ENCODE data around the gene PHF14.

Gene PHF14

GRCh38 chr7:11120068-11120664, 146.5 kb downstream of the PHF14 start:
- no peak for DNase-seq

GRCh38 chr7:11120675-11121220, 147.1 kb downstream of the PHF14 start:
- DNase-seq: no peak

DNA sequence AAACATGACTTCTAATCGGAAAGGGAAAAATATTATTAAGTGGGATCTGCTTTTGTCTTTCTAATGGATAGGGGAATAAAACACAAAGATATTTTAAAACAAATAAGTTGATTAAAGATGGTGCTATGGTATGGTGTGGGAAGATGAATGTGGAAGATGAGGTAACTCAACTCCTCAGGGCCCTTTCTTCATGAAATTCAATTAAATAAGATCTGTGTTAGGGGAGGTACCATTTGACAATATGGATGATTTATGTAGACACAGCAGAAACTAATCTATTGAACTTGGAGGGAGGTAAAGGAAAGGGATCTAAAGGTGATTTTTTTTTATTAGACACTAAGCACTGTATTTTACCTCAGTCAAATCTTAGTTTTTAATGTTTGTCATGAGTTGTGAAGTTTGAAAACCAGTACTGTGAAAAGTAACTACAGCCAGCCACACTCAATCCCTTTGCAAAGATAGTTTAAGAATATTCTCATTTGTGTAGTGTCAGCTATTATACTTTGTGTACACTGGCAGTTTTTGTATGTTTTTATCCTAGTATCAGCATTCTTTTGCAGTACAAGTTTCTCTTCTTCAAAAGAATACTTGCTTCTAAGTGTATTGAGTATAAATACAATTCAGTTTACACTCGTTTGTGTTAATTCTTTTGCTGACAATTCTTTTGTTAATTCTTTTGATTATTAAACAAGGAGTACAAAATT, 151.3 kb downstream of the PHF14 start:
- DNase-seq: no peak

GRCh38 chr7:11127114-11127785, 153.6 kb downstream of the PHF14 start:
- no peak for DNase-seq

GRCh38 chr7:11127988-11128387, 154.3 kb downstream of the PHF14 start:
- DNase-seq: no peak

DNA sequence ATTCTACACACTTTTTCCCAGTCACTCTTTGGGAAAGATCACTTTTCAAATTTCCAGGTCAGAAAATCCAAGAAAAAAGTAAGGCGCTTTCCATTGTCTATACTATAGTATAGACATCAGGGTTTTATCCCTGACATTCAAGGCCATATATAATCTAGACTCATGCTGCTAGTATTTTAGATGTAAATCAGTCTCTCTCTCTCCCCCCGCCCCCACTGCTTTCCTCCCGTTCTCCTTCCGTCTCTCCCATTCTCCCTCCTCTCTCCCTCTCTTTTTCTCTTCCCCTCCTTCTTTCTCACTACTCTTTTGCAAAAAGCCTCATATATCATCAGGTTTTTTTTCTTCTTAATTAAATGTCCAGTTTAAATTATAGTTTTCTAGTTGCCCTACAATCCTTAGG, 154.8 kb downstream of the PHF14 start:
- DNase-seq: no peak

GRCh38 chr7:11130012-11130411, 156.3 kb downstream of the PHF14 start:
- no peak for DNase-seq

GRCh38 chr7:11130601-11131000, 156.9 kb downstream of the PHF14 start:
- no peak for DNase-seq

GRCh38 chr7:11133436-11133959, 159.8 kb downstream of the PHF14 start:
- no peak for DNase-seq

DNA sequence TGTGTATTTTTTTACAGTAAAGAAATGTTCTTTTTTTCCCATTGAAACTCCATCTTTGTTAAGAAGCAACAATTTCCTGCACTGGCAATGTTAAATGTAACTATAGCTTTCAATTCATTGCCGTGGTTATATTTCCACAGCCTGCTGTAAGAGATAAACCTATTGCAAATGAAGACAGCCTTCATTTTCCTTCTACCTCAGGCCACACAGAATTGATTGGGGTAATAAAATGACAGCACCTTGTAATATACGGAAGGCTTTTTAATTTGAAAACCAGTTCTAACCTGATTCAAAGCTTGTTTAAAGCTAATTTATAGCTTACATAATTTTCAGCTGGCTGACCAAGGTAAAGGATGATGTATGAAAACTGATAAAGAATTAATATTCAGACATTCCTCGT, 161.9 kb downstream of the PHF14 start:
- DNase-seq: no peak

- DNase-seq: no peak
Measured at GRCh38 chr7:11141541-11141940, 167.9 kb downstream of the PHF14 start.

- no peak for DNase-seq
Measured at GRCh38 chr7:11153694-11154093, 180.0 kb downstream of the PHF14 start.

DNA sequence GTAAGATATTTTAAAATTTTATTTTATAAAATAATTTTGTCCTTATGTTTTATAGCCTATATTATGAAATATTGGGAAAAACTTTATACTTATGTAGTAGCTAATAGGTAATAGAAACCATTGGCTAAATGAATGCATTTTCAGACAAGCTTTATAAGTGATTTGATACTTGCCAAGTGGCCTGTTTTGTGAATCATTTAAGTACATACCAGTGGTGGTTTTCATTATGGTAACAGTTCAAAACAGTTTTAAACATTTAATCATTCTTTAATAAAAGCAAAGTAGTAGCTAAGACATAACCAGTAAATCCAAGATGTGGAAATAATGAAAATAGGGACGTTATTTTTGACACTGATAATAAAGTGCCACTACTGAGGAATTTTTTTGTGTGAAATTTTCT, 182.2 kb downstream of the PHF14 start:
- DNase-seq: no peak

DNA sequence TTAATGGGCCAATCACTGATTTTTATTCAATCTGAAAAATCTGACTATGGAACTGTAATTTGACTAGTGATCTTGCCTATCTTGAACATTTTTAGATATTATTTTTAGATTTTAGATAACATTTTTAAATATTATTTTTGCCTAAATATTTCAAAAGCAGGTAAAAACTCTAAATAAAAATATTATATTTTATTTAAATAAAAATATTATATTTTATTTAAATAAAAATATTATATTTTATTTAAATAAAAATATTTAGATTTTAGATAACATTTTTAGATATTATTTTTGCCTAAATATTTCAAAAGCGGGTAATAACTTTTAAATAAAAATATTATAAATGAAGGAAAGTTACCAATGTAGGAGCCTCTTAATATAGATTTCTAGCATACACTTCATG, 187.8 kb downstream of the PHF14 start:
- no peak for DNase-seq

- no peak for DNase-seq
Measured at GRCh38 chr7:11163220-11163619, 189.5 kb downstream of the PHF14 start.

DNA sequence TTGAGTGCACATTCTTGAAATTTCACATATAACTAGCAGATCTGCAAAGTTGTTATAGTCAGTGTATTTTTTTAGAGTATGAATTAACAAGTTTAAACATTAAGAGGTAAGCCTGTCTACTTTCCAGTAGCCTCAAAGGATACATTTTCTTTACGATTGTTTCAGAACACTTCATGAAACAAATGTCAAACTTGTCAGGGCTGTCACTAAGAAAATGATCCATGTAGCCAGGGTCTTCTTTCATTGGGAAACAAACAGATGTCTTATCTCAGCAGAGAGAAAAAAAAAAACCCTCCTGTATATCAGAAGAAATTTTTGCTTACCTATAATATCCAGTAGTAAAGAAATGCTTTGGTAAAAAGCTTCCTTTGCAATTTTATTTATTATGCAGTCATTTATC, 192.4 kb downstream of the PHF14 start:
- DNase-seq: no peak

- no peak for DNase-seq
Measured at GRCh38 chr7:11168650-11169170, 195.0 kb downstream of the PHF14 start.

DNA sequence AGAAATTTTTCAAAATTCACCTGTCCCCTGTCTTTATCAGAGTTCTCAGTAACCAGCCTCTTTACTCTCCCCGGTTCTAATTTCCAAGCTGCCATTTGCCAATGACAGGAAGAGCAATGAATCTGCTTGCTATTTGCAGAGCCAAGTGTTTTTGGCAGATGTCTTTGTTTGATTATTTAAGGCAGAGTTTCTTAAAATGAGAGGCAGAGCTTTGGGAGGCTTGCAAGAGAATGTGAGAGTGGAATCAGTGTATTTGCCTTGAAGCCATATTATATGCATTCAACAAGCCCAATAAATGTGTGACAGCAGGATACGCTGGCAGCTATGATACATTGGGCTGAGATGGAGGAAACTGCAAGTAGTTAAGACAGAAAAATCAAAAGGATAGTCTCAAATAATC, 196.5 kb downstream of the PHF14 start:
- DNase-seq: peak; percentile 48

DNA sequence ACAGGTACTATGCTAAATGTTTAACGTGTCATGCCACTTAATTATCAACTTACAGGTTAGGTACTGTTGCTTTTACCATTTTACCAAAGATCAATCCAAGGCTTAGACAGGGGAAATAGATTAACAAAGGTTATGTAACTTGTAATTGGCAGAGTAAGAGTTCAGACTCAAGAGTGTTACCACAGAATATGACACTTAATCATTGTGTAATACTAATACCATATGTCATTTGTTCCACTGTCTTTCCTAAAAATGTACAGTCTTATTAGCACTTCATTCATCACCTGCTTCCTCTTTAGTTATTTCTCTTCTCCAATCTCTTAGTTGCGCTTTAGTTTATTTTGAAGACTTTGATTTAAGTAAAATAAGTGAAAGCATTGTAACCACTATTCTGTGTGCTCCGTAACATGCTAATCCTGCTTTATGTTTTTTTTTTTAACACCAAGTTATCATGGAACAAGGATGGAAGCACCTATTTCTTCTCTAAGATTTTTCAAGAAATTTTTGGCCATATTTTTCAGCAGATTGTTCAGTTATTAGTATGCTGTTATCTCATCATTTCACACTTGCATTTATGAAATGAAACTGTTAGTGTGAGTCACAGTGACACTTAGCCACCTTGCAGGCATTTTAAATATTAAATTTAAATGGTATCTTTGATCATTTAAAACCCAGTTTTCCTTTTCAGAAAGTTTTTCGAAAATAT, 197.3 kb downstream of the PHF14 start:
- DNase-seq: no peak

DNA sequence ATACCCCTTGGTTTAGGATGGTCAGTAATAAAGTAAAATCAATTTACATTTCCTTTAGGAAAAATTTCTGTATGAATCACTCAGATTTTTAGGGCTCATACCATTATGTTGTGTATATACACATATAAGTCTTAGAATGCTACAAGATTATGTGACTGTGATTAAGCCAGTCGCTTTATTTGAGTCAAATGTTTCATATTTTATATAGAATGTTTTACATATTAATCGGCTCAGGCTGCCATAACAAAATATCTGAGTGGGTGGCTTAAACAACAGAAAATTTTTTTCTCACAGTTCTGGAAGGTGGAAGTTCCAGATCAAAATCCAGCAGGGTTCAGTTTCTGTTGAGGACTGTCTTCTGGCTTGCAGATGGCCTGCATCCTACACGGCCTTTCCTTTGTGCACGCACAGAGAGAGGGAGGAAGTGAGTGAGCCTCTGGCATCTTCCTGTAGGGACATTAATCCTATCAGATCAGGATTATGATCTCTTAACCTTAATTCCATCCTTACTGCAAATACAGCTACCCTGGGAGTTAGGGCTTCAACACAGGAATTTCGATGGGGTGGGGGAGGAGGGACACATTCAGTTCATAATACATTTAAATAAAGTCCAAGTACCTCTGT, 198.0 kb downstream of the PHF14 start:
- DNase-seq: no peak

DNA sequence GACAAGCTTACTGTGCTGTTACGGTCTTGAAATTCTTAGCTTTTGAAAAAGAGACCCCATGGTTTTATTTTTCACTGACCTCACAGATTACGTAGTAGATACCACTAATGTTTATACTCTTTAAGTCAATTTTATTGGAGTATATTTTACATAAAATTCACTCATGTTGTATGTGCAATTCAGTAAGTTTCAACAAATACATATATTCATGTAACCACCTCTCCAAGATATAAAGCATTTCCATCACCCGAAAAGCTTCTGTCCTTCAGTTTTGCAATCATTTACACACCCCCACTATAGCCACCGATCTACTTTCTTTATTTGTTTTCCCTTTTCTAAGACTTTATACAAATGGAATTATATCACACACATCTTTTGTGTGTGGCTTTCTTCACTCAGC, 199.2 kb downstream of the PHF14 start:
- no peak for DNase-seq

GRCh38 chr7:11175371-11175770, 201.7 kb downstream of the PHF14 start:
- DNase-seq: no peak

GRCh38 chr7:11175887-11176286, 202.2 kb downstream of the PHF14 start:
- DNase-seq: no peak

Measured in NCI-H2029 (cell line).